ENCODE data around the gene PDILT.

The PDILT gene

GRCh38 chr16:20329392-20330138, 75.0 kb downstream of the PDILT start:
- Histone ChIP-seq H3K4me1 (no peaks in the 10 kb centered on the region), H3K27ac (no peak overlapping the region)
- TF ChIP-seq CTCF (IDR thresholded peaks at IDR 0.05) = no peak

GRCh38 chr16:20327444-20328041, 77.0 kb downstream of the PDILT start, which contains the start of gene GP2:
GP2 (minus strand) TSS chr16:20327513; CDS start chr16:20326431, 1,082 bp downstream.
- Histone ChIP-seq H3K27me3 (ENCODE audit: control insufficient read depth, insufficient read depth, low read length) (no peaks in the 10 kb centered on the region), H3K4me3 (ENCODE audit: low read depth, low read length) (no peak within 1 kb of the TSS), H3K27ac (no peak within 1 kb of the TSS)

More at GRCh38 chr16:20329392-20330138, 75.0 kb downstream of the PDILT start:
- H3K9ac ChIP-seq = no peak overlapping the region
- H3K4me2 ChIP-seq (ENCODE audit: low read length) = no peak overlapping the region
- H3K79me2 ChIP-seq = no peaks in the 10 kb centered on the region
- no peaks in the 10 kb centered on the region for H3K9me3 ChIP-seq (ENCODE audit: control insufficient read depth, low read length)
- no peak overlapping the region for H2AFZ ChIP-seq
- no peaks in the 10 kb centered on the region for H3K36me3 ChIP-seq (ENCODE audit: control insufficient read depth, insufficient read depth, low read length)
- no peak overlapping the region for H3K4me3 ChIP-seq (ENCODE audit: low read depth, low read length)
- H3K27me3 ChIP-seq (ENCODE audit: control insufficient read depth, insufficient read depth, low read length) = no peaks in the 10 kb centered on the region

GRCh38 chr16:20326321-20326720, 78.2 kb downstream of the PDILT start:
- no peak overlapping the region for H3K9ac ChIP-seq
- no peak for TF ChIP-seq CTCF (IDR thresholded peaks at IDR 0.05)
- H3K9me3 ChIP-seq (ENCODE audit: control insufficient read depth, low read length) = no peaks in the 10 kb centered on the region
- no peaks in the 10 kb centered on the region for H3K36me3 ChIP-seq (ENCODE audit: control insufficient read depth, insufficient read depth, low read length)
- H3K79me2 ChIP-seq = no peaks in the 10 kb centered on the region
- H3K4me3 ChIP-seq (ENCODE audit: low read depth, low read length) = no peak overlapping the region
- H3K4me2 ChIP-seq (ENCODE audit: low read length) = no peak overlapping the region
- no peaks in the 10 kb centered on the region for H3K4me1 ChIP-seq
- no peak overlapping the region for H2AFZ ChIP-seq
- H3K27ac ChIP-seq = no peak overlapping the region
- no peaks in the 10 kb centered on the region for H3K27me3 ChIP-seq (ENCODE audit: control insufficient read depth, insufficient read depth, low read length)

More at GRCh38 chr16:20327444-20328041, 77.0 kb downstream of the PDILT start, which contains the start of gene GP2:
- Histone ChIP-seq H3K4me2 (ENCODE audit: low read length) (no peak within 1 kb of the TSS), H3K79me2 (no peaks in the 10 kb centered on the region), H2AFZ (no peak within 1 kb of the TSS), H3K4me1 (no peaks in the 10 kb centered on the region), H3K9me3 (ENCODE audit: control insufficient read depth, low read length) (no peaks in the 10 kb centered on the region), H3K36me3 (ENCODE audit: control insufficient read depth, insufficient read depth, low read length) (no peaks in the 10 kb centered on the region), H3K9ac (no peak within 1 kb of the TSS)
- TF ChIP-seq CTCF (IDR thresholded peaks at IDR 0.05) = no peak

GRCh38 chr16:20325005-20325404, 79.5 kb downstream of the PDILT start:
- H3K4me2 ChIP-seq (ENCODE audit: low read length) = no peak overlapping the region
- H3K79me2 ChIP-seq = no peaks in the 10 kb centered on the region
- H3K27ac ChIP-seq = no peak overlapping the region
- no peaks in the 10 kb centered on the region for H3K27me3 ChIP-seq (ENCODE audit: control insufficient read depth, insufficient read depth, low read length)
- TF ChIP-seq CTCF (IDR thresholded peaks at IDR 0.05) = no peak
- H3K9ac ChIP-seq = no peak overlapping the region
- H2AFZ ChIP-seq = no peak overlapping the region
- H3K9me3 ChIP-seq (ENCODE audit: control insufficient read depth, low read length) = no peaks in the 10 kb centered on the region
- H3K4me3 ChIP-seq (ENCODE audit: low read depth, low read length) = no peak overlapping the region
- no peaks in the 10 kb centered on the region for H3K4me1 ChIP-seq
- H3K36me3 ChIP-seq (ENCODE audit: control insufficient read depth, insufficient read depth, low read length) = no peaks in the 10 kb centered on the region
